Esophagus squamous epithelium (tissue), 4 donors: ENCODE data around the gene WBP1.

Source experiments
- CTCF ChIP-seq, 6 experiments: fragments of 450-650 bp in 4 of 6; fragments of 200-600 bp in 2 of 6; sonication (generic) in 2 of 6; IDR thresholded peaks; one replicate each; pipeline ENCODE4 v1.5.1; 2016 to 2019; ENCODE audit warnings: antibody characterized with exemption in 6 of 6, mild to moderate bottlenecking in 4 of 6, moderate library complexity in 4 of 6
- POLR2A ChIP-seq, 4 donors: fragments of 450-650 bp; IDR thresholded peaks; one replicate each; pipeline ENCODE4 v1.6.1; 2017; ENCODE audit warnings: antibody characterized with exemption in 4 of 4, mild to moderate bottlenecking in 4 of 4, moderate library complexity in 3 of 4

DNA sequence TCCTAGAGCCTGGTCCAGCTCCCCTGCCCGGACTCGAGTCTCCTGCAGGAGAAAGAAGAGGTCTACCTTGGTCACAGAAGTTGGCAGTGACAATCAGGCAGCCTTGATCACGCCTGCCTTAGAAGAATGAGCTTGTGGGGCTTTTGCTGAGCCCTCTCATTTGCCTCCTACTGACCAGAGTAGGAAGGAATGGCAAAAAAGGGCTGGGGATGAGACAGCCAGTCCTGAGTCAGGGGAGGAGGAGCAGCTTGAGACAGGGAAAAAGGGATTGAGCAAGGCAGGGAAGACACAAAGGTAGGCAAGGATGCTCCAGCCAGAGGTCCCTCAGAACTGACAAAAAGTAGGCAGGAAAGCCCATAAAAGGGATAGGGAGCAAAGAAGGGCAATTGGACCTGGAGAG, 30.7 kb upstream of the WBP1 start:
- TF ChIP-seq CTCF (IDR thresholded peaks at IDR 0.05): no peak
- TF ChIP-seq POLR2A (IDR thresholded peaks at IDR 0.05): no peak
